HepG2 (cell line): ENCODE data around the gene ACOT8. TPM values are rescaled to one million over a fixed set of nuclear protein-coding genes. Genes with fewer than 3 reads are reported as not detected.
A peak's percentile ranks its signal among the peaks of the same experiment; 100 is the strongest.

ENCODE experiments used
- ATAC-seq: fragments of 200-7000 bp; cut with Tn5 transposase; 3 replicates; pipeline ENCODE4 v1.9.1; 2020; ENCODE audit warnings: mild to moderate bottlenecking, moderate library complexity
- BruUV-seq: library from RNA; stranded (reverse); fragments of 400-500 nt; replicated peaks from 2 replicates; lab custom pipeline; 2021; lab: Mats Ljungman, UMichigan
- CTCF ChIA-PET: fragments of 300-600 bp; formaldehyde crosslinking; extraction: SDS; loops from one replicate; lab custom pipeline; 2021; ENCODE audit warnings: low total read pairs, inconsistent platforms, low intra/inter-chr PET ratio; lab: Yijun Ruan, JAX
- POLR2A ChIA-PET: fragments of 350-600 bp; sonication (Branson Sonifier 250); formaldehyde crosslinking; loops from one replicate; lab custom pipeline; 2020; ENCODE audit warnings: antibody characterized with exemption, inconsistent platforms; lab: Yijun Ruan, JAX
- DNase-seq: peaks from one replicate; pipeline ENCODE4 v3.0.0-alpha.2; 2015; ENCODE audit warnings: low spot score
- FAIRE-seq: peaks from 3 replicates; lab custom pipeline; 2011; peaks lifted over from hg19 to GRCh38; lab: Jason Lieb, UNC
- H2AFZ ChIP-seq: one replicate; pipeline ENCODE4 v1.6.1; 2011; ENCODE audit warnings: low read length, inconsistent platforms
- H3K27ac ChIP-seq: fragments of 300-600 bp; 3 replicates; pipeline ENCODE4 v1.8.0; 2011; ENCODE audit warnings: mixed run types, mild to moderate bottlenecking, mixed read lengths, low read length, inconsistent platforms; ENCODE audit not compliant: insufficient read depth; ENCODE audit errors: extremely low read length
- H3K27me3 ChIP-seq, 2 experiments: fragments of 200-600 bp in 1 of 2; 2 replicates in 1 of 2; 3 replicates in 1 of 2; pipeline versions ENCODE4 v1.6.0 to v1.8.0; 2011; ENCODE audit warnings: low read length in 2 of 2, mild to moderate bottlenecking in 2 of 2, moderate library complexity in 2 of 2, inconsistent platforms in 1 of 2; ENCODE audit not compliant: insufficient read depth in 2 of 2, control insufficient read depth in 1 of 2
- H3K36me3 ChIP-seq, 2 experiments: fragments of 200-600 bp in 1 of 2; replicated peaks in 1 of 2; 2 replicates in 1 of 2; 3 replicates in 1 of 2; pipeline versions ENCODE4 v1.5.1 to v1.8.0; 2011; ENCODE audit warnings: low read length in 2 of 2, inconsistent platforms in 1 of 2; ENCODE audit not compliant: insufficient read depth in 2 of 2, control insufficient read depth in 1 of 2
- H3K4me1 ChIP-seq: 2 replicates; pipeline ENCODE4 v1.5.1; 2012; ENCODE audit warnings: low read length, inconsistent platforms; ENCODE audit not compliant: insufficient read depth
- H3K4me2 ChIP-seq: 2 replicates; pipeline ENCODE4 v1.6.0; 2011; ENCODE audit warnings: low read depth, low read length, inconsistent platforms
- H3K4me3 ChIP-seq, 3 experiments: fragments of 200-600 bp in 1 of 3; sonication (generic), shearing (Covaris generic) in 1 of 3; replicated peaks in 1 of 3; 2 replicates each; pipeline ENCODE4 v1.5.1; 2011 to 2016; ENCODE audit warnings: low read length in 3 of 3, inconsistent platforms in 2 of 3, low read depth in 2 of 3, mild to moderate bottlenecking in 2 of 3, control low read depth in 1 of 3, mixed read lengths in 1 of 3; ENCODE audit not compliant: insufficient read depth in 1 of 3
- H3K79me2 ChIP-seq: one replicate; pipeline ENCODE4 v1.6.1; 2011; ENCODE audit warnings: low read length, inconsistent platforms; ENCODE audit not compliant: insufficient read depth
- H3K9ac ChIP-seq: 2 replicates; pipeline ENCODE4 v1.6.0; 2011; ENCODE audit warnings: mild to moderate bottlenecking, low read depth, low read length, inconsistent platforms; ENCODE audit not compliant: insufficient read depth
- H3K9me3 ChIP-seq: 2 replicates; pipeline ENCODE4 v1.5.1; 2012; ENCODE audit warnings: mild to moderate bottlenecking, low read length
- H4K20me1 ChIP-seq: 2 replicates; pipeline ENCODE4 v1.6.0; 2011; ENCODE audit warnings: inconsistent platforms, mild to moderate bottlenecking, low read length, moderate library complexity; ENCODE audit not compliant: insufficient read depth
- AGO2 ChIP-seq: fragments of 200-400 bp; formaldehyde crosslinking; optimal IDR thresholded peaks from 2 replicates; pipeline ENCODE3; 2017; ENCODE audit warnings: mild to moderate bottlenecking, low read depth, low read length, moderate library complexity
- POLR2A ChIP-seq, 2 experiments: IDR thresholded peaks; 2 replicates each; pipeline ENCODE4 v1.6.1; 2011; ENCODE audit warnings: low read depth in 2 of 2, low read length in 2 of 2, mild to moderate bottlenecking in 1 of 2, moderate library complexity in 1 of 2; ENCODE audit not compliant: insufficient read depth in 1 of 2
- POLR2G ChIP-seq: fragments of 200-400 bp; formaldehyde crosslinking; IDR thresholded peaks from 2 replicates; pipeline ENCODE4 v1.6.1; 2018; ENCODE audit warnings: mild to moderate bottlenecking, low read depth, low read length, moderate library complexity
- RBFOX2 ChIP-seq: fragments of 200-400 bp; formaldehyde crosslinking; IDR thresholded peaks from 2 replicates; pipeline ENCODE4 v1.6.1; 2017; ENCODE audit warnings: low read depth, mild to moderate bottlenecking, low read length
- RELA ChIP-seq: sonication (generic); formaldehyde crosslinking; IDR thresholded peaks from 2 replicates; pipeline ENCODE4 v1.4.0; 2020; ENCODE audit warnings: missing genetic modification reagents
- ZFP36 ChIP-seq: fragments of 150-350 bp; IDR thresholded peaks from 2 replicates; pipeline ENCODE4 v1.6.1; 2018; ENCODE audit warnings: borderline replicate concordance, low read length, low read depth; ENCODE audit not compliant: partially characterized antibody
- ZNF230 ChIP-seq: sonication (generic); formaldehyde crosslinking; IDR thresholded peaks from 2 replicates; pipeline ENCODE4 v1.4.0; 2020; ENCODE audit warnings: mild to moderate bottlenecking, missing genetic modification reagents
- WGBS: methylation state at CpG from one replicate; pipeline ENCODE4 v1.1.6; 2017; ENCODE audit warnings: low lambda C conversion rate; 5-methylcytosine and 5-hydroxymethylcytosine counted together
- in situ Hi-C: cut with HindIII; loops from 2 replicates; pipeline ENCODE4 v1.10.0; 2017; ENCODE audit warnings: low pct_unique_long_range_greater_than_20kb; ENCODE audit not compliant: extremely low pct_ligation_motif_present
- intact Hi-C: fragments of 100-400 bp; cut with micrococcal nuclease; formaldehyde crosslinking; loops from one replicate; pipeline ENCODE4 v1.10.0; 2022; ENCODE audit not compliant: unreplicated experiment
- polyA plus RNA-seq, 8 experiments: library from polyadenylated mRNA; depleted of rRNA in 3 of 8; stranded (reverse) in 7 of 8; unstranded in 1 of 8; fragments of >200 nt; fragmentation: Illumina TruSeq in 4 of 8; extraction: Trizol in 4 of 8; gene quantifications; 2 replicates each; pipeline versions ENCODE4 v1.2.1 to v1.2.3, GENCODE V29; 2011 to 2016; ENCODE audit warnings: low read depth in 4 of 8, missing spikeins in 1 of 8, mixed read lengths in 1 of 8; ENCODE audit not compliant: insufficient read depth in 1 of 8
- total RNA-seq, 5 experiments: library from RNA; depleted of rRNA; stranded (reverse); fragments of >200 nt; fragmentation: Illumina TruSeq; extraction: Trizol; gene quantifications; 2 replicates each; pipeline ENCODE4 v1.2.3, GENCODE V29; 2016; ENCODE audit warnings: low read depth in 1 of 5
- TF ChIP-seq, protein P1 (sequence below): IDR thresholded peaks from 2 replicates; pipeline ENCODE4 v1.6.1; 2016; ENCODE audit warnings: low read depth, missing genetic modification reagents, missing compliant biosample characterization
- TF ChIP-seq, protein P2 (sequence below): sonication (generic); formaldehyde crosslinking; IDR thresholded peaks from 2 replicates; pipeline ENCODE4 v1.4.0; 2020; ENCODE audit warnings: missing genetic modification reagents, low read depth, mild to moderate bottlenecking, borderline replicate concordance

ACOT8 gene
- total and polyA plus RNA-seq, 2 of the 13 experiments (the other 11 are each of a cell fraction or from before 2014, with no cell fraction given): 31.4 to 45.5 TPM

DNA sequence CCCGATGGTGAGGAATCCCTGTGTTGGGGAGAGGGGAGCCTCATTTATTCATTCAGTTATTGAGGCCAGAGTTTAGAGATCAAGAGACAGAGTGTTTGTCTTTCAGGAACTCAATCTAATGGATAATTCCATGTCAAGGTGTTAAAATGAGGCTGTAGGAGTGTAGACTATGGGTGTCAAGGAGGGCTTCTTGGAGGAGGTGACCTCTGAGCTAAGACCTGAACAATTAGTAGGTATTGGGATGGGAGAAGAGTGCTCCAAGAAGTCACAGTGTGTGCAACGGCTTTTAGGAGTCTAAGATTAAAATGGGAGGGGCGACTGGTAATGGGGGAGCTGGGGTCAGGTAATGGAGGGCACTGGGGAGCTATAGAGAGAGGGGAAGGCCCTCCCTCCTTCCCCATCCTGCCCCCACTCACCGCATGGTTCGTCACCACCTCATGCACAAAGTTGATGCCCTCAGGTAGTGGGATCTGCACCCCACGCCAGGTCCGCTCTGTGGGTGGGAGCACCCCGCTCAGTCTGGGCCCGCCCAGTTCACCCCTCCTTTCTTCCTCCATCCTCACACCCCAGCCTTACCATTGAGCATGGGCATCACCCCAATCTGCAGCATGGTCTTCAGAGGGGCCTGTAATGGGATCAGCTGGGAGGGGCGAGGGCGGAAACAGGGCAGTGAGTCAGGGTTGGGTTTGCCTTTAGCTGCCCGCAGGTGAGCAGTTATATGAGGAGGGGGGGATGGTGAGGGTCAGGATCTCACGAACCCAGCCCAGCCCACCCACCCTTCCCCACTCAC, 42.0 kb upstream of the ACOT8 start:
- no peaks in the 10 kb centered on the region for H3K79me2 ChIP-seq
- H3K36me3 ChIP-seq: peaks cover 38 to 43% of the 10 kb centered on the region in 2 experiments
- no peak overlapping the region for H2AFZ ChIP-seq
- in situ Hi-C loops: no loop called here
- peak in 1 of 2 experiments; percentile 37; a peak in 1 of 4 replicates for TF ChIP-seq POLR2A (IDR thresholded peaks at IDR 0.05; ENCODE audit: insufficient read depth in 1 of 2, low read depth in 2 of 2, low read length in 2 of 2)
- no peak for TF ChIP-seq RELA (CRISPR knock-in tag)
- TF ChIP-seq, protein P1, sequence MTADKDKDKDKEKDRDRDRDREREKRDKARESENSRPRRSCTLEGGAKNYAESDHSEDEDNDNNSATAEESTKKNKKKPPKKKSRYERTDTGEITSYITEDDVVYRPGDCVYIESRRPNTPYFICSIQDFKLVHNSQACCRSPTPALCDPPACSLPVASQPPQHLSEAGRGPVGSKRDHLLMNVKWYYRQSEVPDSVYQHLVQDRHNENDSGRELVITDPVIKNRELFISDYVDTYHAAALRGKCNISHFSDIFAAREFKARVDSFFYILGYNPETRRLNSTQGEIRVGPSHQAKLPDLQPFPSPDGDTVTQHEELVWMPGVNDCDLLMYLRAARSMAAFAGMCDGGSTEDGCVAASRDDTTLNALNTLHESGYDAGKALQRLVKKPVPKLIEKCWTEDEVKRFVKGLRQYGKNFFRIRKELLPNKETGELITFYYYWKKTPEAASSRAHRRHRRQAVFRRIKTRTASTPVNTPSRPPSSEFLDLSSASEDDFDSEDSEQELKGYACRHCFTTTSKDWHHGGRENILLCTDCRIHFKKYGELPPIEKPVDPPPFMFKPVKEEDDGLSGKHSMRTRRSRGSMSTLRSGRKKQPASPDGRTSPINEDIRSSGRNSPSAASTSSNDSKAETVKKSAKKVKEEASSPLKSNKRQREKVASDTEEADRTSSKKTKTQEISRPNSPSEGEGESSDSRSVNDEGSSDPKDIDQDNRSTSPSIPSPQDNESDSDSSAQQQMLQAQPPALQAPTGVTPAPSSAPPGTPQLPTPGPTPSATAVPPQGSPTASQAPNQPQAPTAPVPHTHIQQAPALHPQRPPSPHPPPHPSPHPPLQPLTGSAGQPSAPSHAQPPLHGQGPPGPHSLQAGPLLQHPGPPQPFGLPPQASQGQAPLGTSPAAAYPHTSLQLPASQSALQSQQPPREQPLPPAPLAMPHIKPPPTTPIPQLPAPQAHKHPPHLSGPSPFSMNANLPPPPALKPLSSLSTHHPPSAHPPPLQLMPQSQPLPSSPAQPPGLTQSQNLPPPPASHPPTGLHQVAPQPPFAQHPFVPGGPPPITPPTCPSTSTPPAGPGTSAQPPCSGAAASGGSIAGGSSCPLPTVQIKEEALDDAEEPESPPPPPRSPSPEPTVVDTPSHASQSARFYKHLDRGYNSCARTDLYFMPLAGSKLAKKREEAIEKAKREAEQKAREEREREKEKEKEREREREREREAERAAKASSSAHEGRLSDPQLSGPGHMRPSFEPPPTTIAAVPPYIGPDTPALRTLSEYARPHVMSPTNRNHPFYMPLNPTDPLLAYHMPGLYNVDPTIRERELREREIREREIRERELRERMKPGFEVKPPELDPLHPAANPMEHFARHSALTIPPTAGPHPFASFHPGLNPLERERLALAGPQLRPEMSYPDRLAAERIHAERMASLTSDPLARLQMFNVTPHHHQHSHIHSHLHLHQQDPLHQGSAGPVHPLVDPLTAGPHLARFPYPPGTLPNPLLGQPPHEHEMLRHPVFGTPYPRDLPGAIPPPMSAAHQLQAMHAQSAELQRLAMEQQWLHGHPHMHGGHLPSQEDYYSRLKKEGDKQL: no peak
- TF ChIP-seq, protein P2, sequence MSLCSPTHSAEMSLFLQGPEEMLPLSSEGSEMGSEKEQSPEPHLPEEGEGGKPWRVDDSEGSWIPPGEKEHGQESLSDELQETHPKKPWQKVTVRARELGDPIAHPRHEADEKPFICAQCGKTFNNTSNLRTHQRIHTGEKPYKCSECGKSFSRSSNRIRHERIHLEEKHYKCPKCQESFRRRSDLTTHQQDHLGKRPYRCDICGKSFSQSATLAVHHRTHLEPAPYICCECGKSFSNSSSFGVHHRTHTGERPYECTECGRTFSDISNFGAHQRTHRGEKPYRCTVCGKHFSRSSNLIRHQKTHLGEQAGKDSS (CRISPR knock-in tag): no peak
- TF ChIP-seq RBFOX2: peak; percentile 47; the same call in 1 of the 2 replicates
- TF ChIP-seq ZFP36: peak; percentile 16
- TF ChIP-seq AGO2: peak; percentile 70
- TF ChIP-seq ZNF230 (CRISPR knock-in tag): no peak
- peak; percentile 42 for TF ChIP-seq POLR2G
- TF ChIP-seq, all 625 proteins: peak for 5
- no TSS peak for BruUV-seq
- Histone ChIP-seq H3K4me1 (peaks cover 9% of the 10 kb centered on the region), H3K4me2 (no peak overlapping the region), H3K9me3 (no peaks in the 10 kb centered on the region), H3K4me3 (no peak overlapping the region), H4K20me1 (no peaks in the 10 kb centered on the region), H3K27me3 (no peaks in the 10 kb centered on the region), H3K9ac (no peak overlapping the region), H3K27ac (no peak overlapping the region)
- no peak for DNase-seq
- ChIA-PET POLR2A (interaction anchor here (0.9 to 4.7 kb wide), 6 partner anchors 9 to 47 kb away, joined by 3 to 38 read pairs (median 13); partner anchors contain the start of genes CTSA, NEURL2 and PCIF1), CTCF (no interaction called here)
- intact Hi-C loops: no loop called here
- ATAC-seq: no peak
- FAIRE-seq: no peak
- 95% methylated on average over 13 of the region's 13 CpGs for WGBS
